ENCODE results near the gene RAB28.

- TF ChIP-seq, protein P1, sequence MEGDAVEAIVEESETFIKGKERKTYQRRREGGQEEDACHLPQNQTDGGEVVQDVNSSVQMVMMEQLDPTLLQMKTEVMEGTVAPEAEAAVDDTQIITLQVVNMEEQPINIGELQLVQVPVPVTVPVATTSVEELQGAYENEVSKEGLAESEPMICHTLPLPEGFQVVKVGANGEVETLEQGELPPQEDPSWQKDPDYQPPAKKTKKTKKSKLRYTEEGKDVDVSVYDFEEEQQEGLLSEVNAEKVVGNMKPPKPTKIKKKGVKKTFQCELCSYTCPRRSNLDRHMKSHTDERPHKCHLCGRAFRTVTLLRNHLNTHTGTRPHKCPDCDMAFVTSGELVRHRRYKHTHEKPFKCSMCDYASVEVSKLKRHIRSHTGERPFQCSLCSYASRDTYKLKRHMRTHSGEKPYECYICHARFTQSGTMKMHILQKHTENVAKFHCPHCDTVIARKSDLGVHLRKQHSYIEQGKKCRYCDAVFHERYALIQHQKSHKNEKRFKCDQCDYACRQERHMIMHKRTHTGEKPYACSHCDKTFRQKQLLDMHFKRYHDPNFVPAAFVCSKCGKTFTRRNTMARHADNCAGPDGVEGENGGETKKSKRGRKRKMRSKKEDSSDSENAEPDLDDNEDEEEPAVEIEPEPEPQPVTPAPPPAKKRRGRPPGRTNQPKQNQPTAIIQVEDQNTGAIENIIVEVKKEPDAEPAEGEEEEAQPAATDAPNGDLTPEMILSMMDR (optimal IDR thresholded peaks at IDR 0.05 in 1 of 3, IDR thresholded peaks at IDR 0.05 in 1 of 3, conservative IDR thresholded peaks at IDR 0.05 in 1 of 3; ENCODE audit: extremely low read depth in 1 of 3, insufficient read depth in 2 of 3, low read length in 3 of 3), result no peak
- TF ChIP-seq EZH2 (IDR thresholded peaks at IDR 0.05; ENCODE audit: low read length), result no peak
Measured at GRCh38 chr4:13478707-13479106, 5.4 kb downstream of the RAB28 start.
